ENCODE data around the gene SF3B2.

- TF ChIP-seq, protein P1, sequence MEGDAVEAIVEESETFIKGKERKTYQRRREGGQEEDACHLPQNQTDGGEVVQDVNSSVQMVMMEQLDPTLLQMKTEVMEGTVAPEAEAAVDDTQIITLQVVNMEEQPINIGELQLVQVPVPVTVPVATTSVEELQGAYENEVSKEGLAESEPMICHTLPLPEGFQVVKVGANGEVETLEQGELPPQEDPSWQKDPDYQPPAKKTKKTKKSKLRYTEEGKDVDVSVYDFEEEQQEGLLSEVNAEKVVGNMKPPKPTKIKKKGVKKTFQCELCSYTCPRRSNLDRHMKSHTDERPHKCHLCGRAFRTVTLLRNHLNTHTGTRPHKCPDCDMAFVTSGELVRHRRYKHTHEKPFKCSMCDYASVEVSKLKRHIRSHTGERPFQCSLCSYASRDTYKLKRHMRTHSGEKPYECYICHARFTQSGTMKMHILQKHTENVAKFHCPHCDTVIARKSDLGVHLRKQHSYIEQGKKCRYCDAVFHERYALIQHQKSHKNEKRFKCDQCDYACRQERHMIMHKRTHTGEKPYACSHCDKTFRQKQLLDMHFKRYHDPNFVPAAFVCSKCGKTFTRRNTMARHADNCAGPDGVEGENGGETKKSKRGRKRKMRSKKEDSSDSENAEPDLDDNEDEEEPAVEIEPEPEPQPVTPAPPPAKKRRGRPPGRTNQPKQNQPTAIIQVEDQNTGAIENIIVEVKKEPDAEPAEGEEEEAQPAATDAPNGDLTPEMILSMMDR (IDR thresholded peaks at IDR 0.05 in 4 of 5, conservative IDR thresholded peaks at IDR 0.05 in 1 of 5): no peak
- no peak for TF ChIP-seq POLR2A (IDR thresholded peaks at IDR 0.05)
Observed at GRCh38 chr11:66116576-66117361, 64.6 kb downstream of the SF3B2 start.
